AG09309 (cell line): ENCODE data around the gene NRBP1.

ENCODE experiments used
- DNase-seq: peaks from one replicate; pipeline ENCODE4 v3.0.0-alpha.2; 2010; ENCODE audit warnings: low read depth
- H3K4me3 ChIP-seq: 2 replicates; pipeline ENCODE4 v1.5.1; 2011; ENCODE audit warnings: mild to moderate bottlenecking, low read depth, low read length, moderate library complexity; ENCODE audit not compliant: control insufficient read depth
- TF ChIP-seq, protein P1 (sequence below): IDR thresholded peaks from 2 replicates; pipeline ENCODE4 v1.5.1; 2011; ENCODE audit warnings: mild to moderate bottlenecking, low read depth, low read length, inconsistent platforms; ENCODE audit not compliant: insufficient read depth, control insufficient read depth; ENCODE audit errors: missing control alignments

Gene NRBP1

DNA sequence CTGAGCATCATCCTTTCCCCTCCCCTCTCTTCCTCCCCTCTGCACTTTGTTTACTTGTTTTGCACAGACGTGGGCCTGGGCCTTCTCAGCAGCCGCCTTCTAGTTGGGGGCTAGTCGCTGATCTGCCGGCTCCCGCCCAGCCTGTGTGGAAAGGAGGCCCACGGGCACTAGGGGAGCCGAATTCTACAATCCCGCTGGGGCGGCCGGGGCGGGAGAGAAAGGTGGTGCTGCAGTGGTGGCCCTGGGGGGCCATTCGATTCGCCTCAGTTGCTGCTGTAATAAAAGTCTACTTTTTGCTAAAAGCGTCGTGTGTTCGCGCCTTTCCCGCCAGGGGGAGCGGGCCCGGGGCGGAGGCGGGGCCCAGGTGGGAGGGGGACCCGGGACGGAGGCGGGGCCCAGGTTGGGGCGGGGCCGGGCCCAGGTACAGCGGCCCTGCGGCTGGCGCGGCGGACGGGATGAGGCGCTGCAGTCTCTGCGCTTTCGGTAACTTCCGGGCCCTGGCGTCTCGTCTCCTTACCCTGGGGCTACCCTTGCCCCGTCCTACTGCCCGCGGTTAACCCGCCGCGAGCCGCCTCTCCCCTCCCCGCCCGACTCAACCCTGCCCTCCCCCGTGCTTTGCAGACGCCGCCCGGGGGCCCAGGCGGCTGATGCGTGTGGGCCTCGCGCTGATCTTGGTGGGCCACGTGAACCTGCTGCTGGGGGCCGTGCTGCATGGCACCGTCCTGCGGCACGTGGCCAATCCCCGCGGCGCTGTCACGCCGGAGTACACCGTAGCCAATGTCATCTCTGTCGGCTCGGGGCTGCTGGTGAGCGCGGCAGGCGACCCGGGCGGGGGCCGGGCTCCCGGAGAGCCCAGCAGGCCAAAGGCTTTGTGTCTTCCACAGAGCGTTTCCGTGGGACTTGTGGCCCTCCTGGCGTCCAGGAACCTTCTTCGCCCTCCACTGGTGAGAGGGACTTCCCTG lies 13.8 kb downstream of the NRBP1 start, which contains the start of gene KRTCAP3:
Gene KRTCAP3, plus strand, starts transcription at position 424 of the 962 bp plus-strand sequence. Its CDS starts 32 bp downstream, at position 456.
- no peak for DNase-seq
- TF ChIP-seq, protein P1, sequence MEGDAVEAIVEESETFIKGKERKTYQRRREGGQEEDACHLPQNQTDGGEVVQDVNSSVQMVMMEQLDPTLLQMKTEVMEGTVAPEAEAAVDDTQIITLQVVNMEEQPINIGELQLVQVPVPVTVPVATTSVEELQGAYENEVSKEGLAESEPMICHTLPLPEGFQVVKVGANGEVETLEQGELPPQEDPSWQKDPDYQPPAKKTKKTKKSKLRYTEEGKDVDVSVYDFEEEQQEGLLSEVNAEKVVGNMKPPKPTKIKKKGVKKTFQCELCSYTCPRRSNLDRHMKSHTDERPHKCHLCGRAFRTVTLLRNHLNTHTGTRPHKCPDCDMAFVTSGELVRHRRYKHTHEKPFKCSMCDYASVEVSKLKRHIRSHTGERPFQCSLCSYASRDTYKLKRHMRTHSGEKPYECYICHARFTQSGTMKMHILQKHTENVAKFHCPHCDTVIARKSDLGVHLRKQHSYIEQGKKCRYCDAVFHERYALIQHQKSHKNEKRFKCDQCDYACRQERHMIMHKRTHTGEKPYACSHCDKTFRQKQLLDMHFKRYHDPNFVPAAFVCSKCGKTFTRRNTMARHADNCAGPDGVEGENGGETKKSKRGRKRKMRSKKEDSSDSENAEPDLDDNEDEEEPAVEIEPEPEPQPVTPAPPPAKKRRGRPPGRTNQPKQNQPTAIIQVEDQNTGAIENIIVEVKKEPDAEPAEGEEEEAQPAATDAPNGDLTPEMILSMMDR: no peak
- H3K4me3 ChIP-seq: no peak within 1 kb of the TSS

DNA sequence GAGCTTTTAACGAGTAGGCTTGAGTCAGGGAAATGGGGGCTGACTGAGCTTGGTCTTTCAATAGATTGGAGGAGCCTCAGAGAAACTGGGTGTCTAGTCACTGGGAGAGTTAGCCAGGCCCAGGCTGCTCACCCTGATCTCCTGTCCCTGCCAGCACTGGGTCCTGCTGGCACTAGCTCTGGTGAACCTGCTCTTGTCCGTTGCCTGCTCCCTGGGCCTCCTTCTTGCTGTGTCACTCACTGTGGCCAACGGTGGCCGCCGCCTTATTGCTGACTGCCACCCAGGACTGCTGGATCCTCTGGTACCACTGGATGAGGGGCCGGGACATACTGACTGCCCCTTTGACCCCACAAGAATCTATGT lies 14.5 kb downstream of the NRBP1 start:
- no peak for DNase-seq
- TF ChIP-seq, protein P1: no peak
- no peak overlapping the region for H3K4me3 ChIP-seq

DNA sequence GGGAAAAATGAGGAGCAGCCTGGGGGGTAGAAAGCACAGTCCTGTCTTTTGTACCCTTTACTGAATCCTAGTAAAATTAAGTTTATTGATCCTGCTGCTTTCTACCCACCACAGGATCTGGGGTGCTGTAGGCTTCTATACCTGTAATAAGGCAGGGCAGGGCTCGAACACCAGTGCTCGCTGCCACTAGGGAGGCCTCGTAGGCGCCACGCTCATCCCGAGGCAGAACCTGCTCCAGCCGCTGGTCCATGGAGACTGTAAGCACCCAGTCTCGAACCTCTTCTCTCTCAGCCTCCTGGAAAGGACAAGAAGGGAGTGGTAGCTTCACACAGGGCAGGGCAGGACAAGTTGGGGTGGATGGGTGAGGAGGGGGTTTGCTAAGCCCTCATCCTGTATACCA lies 16.7 kb downstream of the NRBP1 start:
- TF ChIP-seq, protein P1: no peak
- no peak overlapping the region for H3K4me3 ChIP-seq
- DNase-seq: no peak

DNA sequence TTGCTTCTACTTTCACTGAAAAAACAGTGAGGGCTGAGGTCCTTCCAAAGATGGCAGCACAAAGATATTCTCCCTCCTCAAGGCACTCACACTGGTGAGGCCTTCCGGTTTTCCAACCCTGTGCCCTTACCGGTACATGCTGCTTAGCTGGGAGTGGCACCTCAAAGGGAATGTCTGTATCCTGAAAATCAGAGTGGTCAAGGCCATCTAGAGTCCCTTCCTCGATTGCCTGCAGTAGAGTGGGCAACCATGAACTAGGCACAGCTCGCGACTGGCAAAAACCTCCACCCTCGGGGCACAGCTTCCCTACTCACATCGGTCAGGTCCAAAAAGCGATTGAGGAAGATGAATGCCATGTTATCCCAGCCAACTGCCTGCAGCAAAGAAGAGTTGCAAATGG lies 17.2 kb downstream of the NRBP1 start:
- TF ChIP-seq, protein P1: no peak
- no peak for DNase-seq
- no peak overlapping the region for H3K4me3 ChIP-seq

DNA sequence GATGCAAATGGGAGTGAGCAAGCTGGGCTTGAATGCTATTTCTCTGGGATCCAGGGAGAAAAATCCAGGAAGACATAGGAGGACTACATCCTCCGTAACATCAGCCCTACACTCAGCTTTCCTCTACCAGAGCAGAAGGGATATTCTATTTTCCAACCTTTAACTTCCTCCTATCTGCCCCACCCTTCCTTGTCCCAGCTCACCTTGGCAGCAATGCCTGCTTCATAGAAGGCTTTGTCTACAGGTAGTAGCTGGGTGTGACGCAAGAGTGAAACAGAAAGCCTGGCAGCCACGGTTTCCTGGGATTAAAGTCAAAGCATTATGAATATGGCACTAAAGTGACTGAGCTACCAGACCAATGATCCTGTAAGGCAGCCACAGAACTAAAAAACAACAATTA lies 17.6 kb downstream of the NRBP1 start:
- TF ChIP-seq, protein P1: no peak
- H3K4me3 ChIP-seq: no peak overlapping the region
- DNase-seq: no peak

DNA sequence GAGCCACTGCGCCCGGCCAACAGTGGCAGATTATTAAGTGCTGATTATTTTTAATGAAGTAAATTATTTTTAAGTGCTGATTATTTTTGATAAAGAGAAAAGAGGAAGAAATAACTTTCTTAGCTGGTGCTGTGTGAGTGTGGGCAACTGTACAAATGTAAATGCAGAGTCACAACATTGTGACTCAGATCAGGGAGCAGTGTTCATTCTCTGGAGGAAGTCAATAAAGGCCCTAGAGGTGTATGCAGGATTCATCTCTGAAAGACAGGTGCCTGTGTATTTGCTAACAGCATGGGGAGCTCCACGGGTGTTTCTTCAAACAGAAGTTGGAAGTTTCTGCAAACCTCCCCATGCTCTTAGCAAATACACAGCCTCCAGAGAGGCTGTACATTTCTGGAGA lies 19.9 kb downstream of the NRBP1 start:
- H3K4me3 ChIP-seq: no peak overlapping the region
- TF ChIP-seq, protein P1: no peak
- DNase-seq: no peak
